Adrenal gland (tissue), 5 donors: ENCODE data around the gene SPRR4.

ENCODE experiments used
- CTCF ChIP-seq, 6 experiments: fragments of 450-650 bp in 4 of 6; fragments of 200-600 bp in 2 of 6; sonication (generic) in 1 of 6; IDR thresholded peaks; 1 replicate in 5 of 6; 2 replicates in 1 of 6; pipeline versions ENCODE4 v1.5.1 to v1.8.0; 2016 to 2021; ENCODE audit warnings: antibody characterized with exemption in 6 of 6, mild to moderate bottlenecking in 2 of 6, moderate library complexity in 1 of 6
- POLR2A ChIP-seq, 2 donors: fragments of 450-650 bp; IDR thresholded peaks; one replicate each; pipeline ENCODE4 v1.6.1; 2017; ENCODE audit warnings: antibody characterized with exemption in 2 of 2, mild to moderate bottlenecking in 2 of 2, moderate library complexity in 1 of 2
- donor health status: DM: no; HTN: no; CAD: no.

DNA sequence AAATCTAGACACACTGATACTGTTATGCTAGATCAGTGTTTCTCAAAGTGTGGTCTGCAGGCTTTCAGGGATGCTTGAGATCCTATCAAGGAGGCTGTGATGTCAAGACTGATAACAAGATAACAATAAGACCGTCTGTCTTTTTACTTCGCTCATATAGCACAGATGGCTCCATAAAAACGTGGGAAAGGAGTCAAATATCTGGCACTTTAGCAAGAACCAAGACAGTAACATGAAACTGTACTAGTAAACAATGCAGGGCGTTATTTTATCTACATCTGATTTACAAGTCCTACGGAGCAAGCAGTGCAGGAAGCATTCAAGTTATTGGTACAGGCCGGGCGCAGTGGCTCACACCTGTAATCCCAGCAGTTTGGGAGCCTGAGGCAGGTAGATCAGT is 27.5 kb downstream of the SPRR4 start:
- TF ChIP-seq POLR2A (IDR thresholded peaks at IDR 0.05) (no peak), CTCF (IDR thresholded peaks at IDR 0.05) (no peak)
